ENCODE results near the gene RAB40B.

The RAB40B gene

GRCh38 chr17:82703036-82703745, 4.7 kb upstream of the RAB40B start:
- H3K9me3 Mint-ChIP-seq = no peaks in the 10 kb centered on the region
- H3K4me3 Mint-ChIP-seq = no peak overlapping the region
- peaks cover 15% of the 10 kb centered on the region for H3K4me1 Mint-ChIP-seq
- no peak overlapping the region for H3K27ac Mint-ChIP-seq
- no peak for ATAC-seq
- H3K36me3 Mint-ChIP-seq = no peaks in the 10 kb centered on the region
- peaks cover 9% of the 10 kb centered on the region for H3K27me3 Mint-ChIP-seq

- Mint-ChIP-seq H3K36me3 (no peaks in the 10 kb centered on the region), H3K9me3 (no peaks in the 10 kb centered on the region), H3K4me3 (no peak overlapping the region), H3K4me1 (peaks cover 9% of the 10 kb centered on the region), H3K27me3 (peaks cover 12% of the 10 kb centered on the region), H3K27ac (no peak overlapping the region)
- ATAC-seq = no peak
Observed at GRCh38 chr17:82702231-82702927, 3.9 kb upstream of the RAB40B start.

- no peak overlapping the region for H3K27ac Mint-ChIP-seq
- peaks cover 6% of the 10 kb centered on the region for H3K9me3 Mint-ChIP-seq
- peaks cover 28% of the 10 kb centered on the region for H3K27me3 Mint-ChIP-seq
- peaks cover 6% of the 10 kb centered on the region for H3K36me3 Mint-ChIP-seq
- ATAC-seq = no peak
- peaks cover 16% of the 10 kb centered on the region for H3K4me1 Mint-ChIP-seq
- peak overlapping the region; percentile 87 for H3K4me3 Mint-ChIP-seq
Observed at GRCh38 chr17:82699551-82699950, 1.1 kb upstream of the RAB40B start.

GRCh38 chr17:82698974-82699442, 510 bp upstream of the RAB40B start:
- peaks cover 10% of the 10 kb centered on the region for H3K36me3 Mint-ChIP-seq
- no peak overlapping the region for H3K27ac Mint-ChIP-seq
- peak overlapping the region; percentile 87 for H3K4me3 Mint-ChIP-seq
- peaks cover 16% of the 10 kb centered on the region for H3K4me1 Mint-ChIP-seq
- peaks cover 9% of the 10 kb centered on the region for H3K9me3 Mint-ChIP-seq
- peaks cover 25% of the 10 kb centered on the region for H3K27me3 Mint-ChIP-seq
- no peak for ATAC-seq

- no peak for ATAC-seq
- Mint-ChIP-seq H3K36me3 (peaks cover 10% of the 10 kb centered on the region), H3K27me3 (peaks cover 19% of the 10 kb centered on the region), H3K4me3 (peak overlapping the region; percentile 79), H3K9me3 (peaks cover 9% of the 10 kb centered on the region), H3K4me1 (peaks cover 16% of the 10 kb centered on the region), H3K27ac (no peak overlapping the region)
Observed at GRCh38 chr17:82697808-82698064, 762 bp downstream of the RAB40B start.

GRCh38 chr17:82696916-82697807, 1.3 kb downstream of the RAB40B start:
- peaks cover 10% of the 10 kb centered on the region for H3K36me3 Mint-ChIP-seq
- peaks cover 9% of the 10 kb centered on the region for H3K9me3 Mint-ChIP-seq
- no peak for ATAC-seq
- H3K4me1 Mint-ChIP-seq = peaks cover 16% of the 10 kb centered on the region
- H3K4me3 Mint-ChIP-seq = peak overlapping the region; percentile 79
- H3K27ac Mint-ChIP-seq = no peak overlapping the region
- peaks cover 19% of the 10 kb centered on the region for H3K27me3 Mint-ChIP-seq

- H3K9me3 Mint-ChIP-seq = peaks cover 9% of the 10 kb centered on the region
- peaks cover 16% of the 10 kb centered on the region for H3K4me1 Mint-ChIP-seq
- H3K36me3 Mint-ChIP-seq = peaks cover 10% of the 10 kb centered on the region
- ATAC-seq = no peak
- H3K4me3 Mint-ChIP-seq = no peak overlapping the region
- no peak overlapping the region for H3K27ac Mint-ChIP-seq
- peaks cover 19% of the 10 kb centered on the region for H3K27me3 Mint-ChIP-seq
Observed at GRCh38 chr17:82696259-82696658, 2.2 kb downstream of the RAB40B start.

- H3K27ac Mint-ChIP-seq = no peak overlapping the region
- H3K9me3 Mint-ChIP-seq = peaks cover 9% of the 10 kb centered on the region
- H3K27me3 Mint-ChIP-seq = peaks cover 19% of the 10 kb centered on the region
- peaks cover 16% of the 10 kb centered on the region for H3K4me1 Mint-ChIP-seq
- no peak overlapping the region for H3K4me3 Mint-ChIP-seq
- ATAC-seq = no peak
- H3K36me3 Mint-ChIP-seq = peaks cover 16% of the 10 kb centered on the region
Observed at GRCh38 chr17:82694647-82695046, 3.9 kb downstream of the RAB40B start.

- ATAC-seq = no peak
- H3K4me3 Mint-ChIP-seq = no peak overlapping the region
- H3K36me3 Mint-ChIP-seq = peaks cover 16% of the 10 kb centered on the region
- H3K27ac Mint-ChIP-seq = no peak overlapping the region
- H3K4me1 Mint-ChIP-seq = peaks cover 10% of the 10 kb centered on the region
- peaks cover 19% of the 10 kb centered on the region for H3K27me3 Mint-ChIP-seq
- H3K9me3 Mint-ChIP-seq = peaks cover 9% of the 10 kb centered on the region
Observed at GRCh38 chr17:82693168-82693867, 5.2 kb downstream of the RAB40B start.

GRCh38 chr17:82692268-82692667, 6.2 kb downstream of the RAB40B start:
- peaks cover 16% of the 10 kb centered on the region for H3K36me3 Mint-ChIP-seq
- no peak overlapping the region for H3K4me3 Mint-ChIP-seq
- no peak for ATAC-seq
- peaks cover 15% of the 10 kb centered on the region for H3K27me3 Mint-ChIP-seq
- no peak overlapping the region for H3K27ac Mint-ChIP-seq
- peaks cover 7% of the 10 kb centered on the region for H3K4me1 Mint-ChIP-seq
- H3K9me3 Mint-ChIP-seq = peaks cover 9% of the 10 kb centered on the region

- peaks cover 9% of the 10 kb centered on the region for H3K9me3 Mint-ChIP-seq
- no peak overlapping the region for H3K27ac Mint-ChIP-seq
- H3K4me3 Mint-ChIP-seq = no peak overlapping the region
- peaks cover 10% of the 10 kb centered on the region for H3K27me3 Mint-ChIP-seq
- H3K36me3 Mint-ChIP-seq = peaks cover 16% of the 10 kb centered on the region
- H3K4me1 Mint-ChIP-seq = peaks cover 1% of the 10 kb centered on the region
- no peak for ATAC-seq
Observed at GRCh38 chr17:82691714-82692113, 6.8 kb downstream of the RAB40B start.

GRCh38 chr17:82690786-82691489, 7.6 kb downstream of the RAB40B start:
- ATAC-seq = no peak
- Mint-ChIP-seq H3K36me3 (peaks cover 16% of the 10 kb centered on the region), H3K9me3 (peaks cover 9% of the 10 kb centered on the region), H3K27me3 (peaks cover 2% of the 10 kb centered on the region), H3K4me1 (no peaks in the 10 kb centered on the region), H3K4me3 (no peak overlapping the region), H3K27ac (no peak overlapping the region)

- ATAC-seq = no peak
- Mint-ChIP-seq H3K36me3 (peaks cover 6% of the 10 kb centered on the region), H3K27me3 (no peaks in the 10 kb centered on the region), H3K4me3 (no peak overlapping the region), H3K27ac (no peak overlapping the region), H3K9me3 (no peaks in the 10 kb centered on the region), H3K4me1 (no peaks in the 10 kb centered on the region)
Observed at GRCh38 chr17:82689077-82689476, 9.4 kb downstream of the RAB40B start.

GRCh38 chr17:82687871-82688270, 10.6 kb downstream of the RAB40B start:
- Mint-ChIP-seq H3K9me3 (no peaks in the 10 kb centered on the region), H3K27me3 (no peaks in the 10 kb centered on the region), H3K4me3 (no peak overlapping the region), H3K4me1 (no peaks in the 10 kb centered on the region), H3K36me3 (peaks cover 6% of the 10 kb centered on the region), H3K27ac (no peak overlapping the region)
- no peak for ATAC-seq
